AG09309 (cell line): Measurements from ENCODE around the gene PTPRG.
"Not testable (repeated sequence)": the region's sequence is repeated elsewhere in the genome, so short reads cannot be mapped to it uniquely, and the experiment has no call there.

Experiments
- DNase-seq: peaks from one replicate; pipeline ENCODE4 v3.0.0-alpha.2; 2010; ENCODE audit warnings: low read depth
- H3K4me3 ChIP-seq: 2 replicates; pipeline ENCODE4 v1.5.1; 2011; ENCODE audit warnings: mild to moderate bottlenecking, low read depth, low read length, moderate library complexity; ENCODE audit not compliant: control insufficient read depth
- TF ChIP-seq, protein P1 (sequence below): IDR thresholded peaks from 2 replicates; pipeline ENCODE4 v1.5.1; 2011; ENCODE audit warnings: mild to moderate bottlenecking, low read depth, low read length, inconsistent platforms; ENCODE audit not compliant: insufficient read depth, control insufficient read depth; ENCODE audit errors: missing control alignments

The PTPRG gene

DNA sequence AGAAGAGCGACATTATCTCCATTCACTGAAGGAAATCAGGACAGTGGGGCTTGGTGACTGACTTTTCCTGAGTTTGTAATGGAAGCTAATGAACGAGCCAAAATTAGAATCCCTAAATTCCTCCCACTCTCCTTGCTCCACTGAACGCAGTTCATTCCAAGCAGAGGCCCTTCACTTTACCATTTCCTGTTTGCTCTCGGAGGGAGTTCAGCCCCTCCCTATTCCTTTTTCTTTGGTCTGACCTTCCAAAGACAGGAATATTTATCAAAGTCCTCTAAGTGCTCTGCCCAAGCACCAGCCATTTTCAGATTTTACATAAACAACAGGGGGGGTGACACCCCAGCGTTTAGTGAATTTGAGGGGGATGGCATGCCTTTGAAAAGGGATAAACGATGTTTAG lies 24.0 kb upstream of the PTPRG start:
- TF ChIP-seq, protein P1, sequence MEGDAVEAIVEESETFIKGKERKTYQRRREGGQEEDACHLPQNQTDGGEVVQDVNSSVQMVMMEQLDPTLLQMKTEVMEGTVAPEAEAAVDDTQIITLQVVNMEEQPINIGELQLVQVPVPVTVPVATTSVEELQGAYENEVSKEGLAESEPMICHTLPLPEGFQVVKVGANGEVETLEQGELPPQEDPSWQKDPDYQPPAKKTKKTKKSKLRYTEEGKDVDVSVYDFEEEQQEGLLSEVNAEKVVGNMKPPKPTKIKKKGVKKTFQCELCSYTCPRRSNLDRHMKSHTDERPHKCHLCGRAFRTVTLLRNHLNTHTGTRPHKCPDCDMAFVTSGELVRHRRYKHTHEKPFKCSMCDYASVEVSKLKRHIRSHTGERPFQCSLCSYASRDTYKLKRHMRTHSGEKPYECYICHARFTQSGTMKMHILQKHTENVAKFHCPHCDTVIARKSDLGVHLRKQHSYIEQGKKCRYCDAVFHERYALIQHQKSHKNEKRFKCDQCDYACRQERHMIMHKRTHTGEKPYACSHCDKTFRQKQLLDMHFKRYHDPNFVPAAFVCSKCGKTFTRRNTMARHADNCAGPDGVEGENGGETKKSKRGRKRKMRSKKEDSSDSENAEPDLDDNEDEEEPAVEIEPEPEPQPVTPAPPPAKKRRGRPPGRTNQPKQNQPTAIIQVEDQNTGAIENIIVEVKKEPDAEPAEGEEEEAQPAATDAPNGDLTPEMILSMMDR = no peak
- H3K4me3 ChIP-seq = no peak overlapping the region
- DNase-seq = no peak

GRCh38 chr3:61538486-61538885 lies 22.9 kb upstream of the PTPRG start:
- H3K4me3 ChIP-seq = no peak overlapping the region
- DNase-seq = no peak
- TF ChIP-seq, protein P1 = no peak

GRCh38 chr3:61541694-61542093 lies 19.7 kb upstream of the PTPRG start:
- no peak overlapping the region for H3K4me3 ChIP-seq
- TF ChIP-seq, protein P1 = no peak

GRCh38 chr3:61545716-61546115 lies 15.7 kb upstream of the PTPRG start:
- no peak overlapping the region for H3K4me3 ChIP-seq
- DNase-seq = no peak
- TF ChIP-seq, protein P1 = no peak

More at GRCh38 chr3:61541694-61542093, 19.7 kb upstream of the PTPRG start:
- no peak for DNase-seq

DNA sequence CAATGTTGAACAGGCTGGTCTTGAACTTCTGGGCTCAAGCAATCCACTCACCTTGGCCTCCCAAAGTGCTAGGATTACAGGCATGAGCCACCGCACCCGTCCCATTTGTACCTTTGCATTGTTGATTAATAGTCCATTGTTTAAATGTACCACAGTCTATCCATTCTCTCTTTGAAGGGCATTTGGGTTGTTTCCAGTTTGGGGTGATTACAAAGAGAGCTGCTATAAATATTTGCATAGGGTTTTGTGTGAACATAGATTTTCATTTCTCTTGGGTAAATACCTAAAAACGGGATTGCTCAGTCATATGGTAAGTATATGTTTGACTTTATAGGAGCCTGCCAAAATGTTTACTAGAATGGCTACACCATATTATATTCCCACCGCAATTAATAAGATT lies 13.7 kb upstream of the PTPRG start:
- TF ChIP-seq, protein P1 = no peak
- no peak for DNase-seq
- no peak overlapping the region for H3K4me3 ChIP-seq

DNA sequence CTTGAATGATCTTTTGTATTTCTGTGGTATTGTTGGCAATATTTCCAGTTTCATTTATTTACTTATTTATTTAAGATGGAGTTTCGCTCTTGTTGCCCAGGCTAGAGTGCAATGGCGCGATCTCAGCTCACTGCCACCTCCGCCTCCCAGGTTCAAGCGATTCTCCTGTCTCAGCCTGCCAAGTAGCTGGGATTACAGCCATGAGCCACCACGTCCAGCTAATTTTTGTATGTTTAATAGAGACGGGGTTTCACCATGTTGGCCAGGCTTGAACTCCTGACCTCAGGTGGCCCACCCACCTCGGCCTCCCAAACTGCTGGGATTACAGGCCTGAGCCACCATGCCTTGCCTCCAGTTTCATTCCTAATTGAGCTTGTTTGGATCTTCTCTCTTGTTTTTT lies 8.7 kb upstream of the PTPRG start:
- not testable (repeated sequence) for DNase-seq, H3K4me3 ChIP-seq

- TF ChIP-seq, protein P1 = peak; percentile 47
- no peak for DNase-seq
- H3K4me3 ChIP-seq = no peak overlapping the region
Measured at GRCh38 chr3:61559136-61559731, 2.1 kb upstream of the PTPRG start.
